Tibial nerve (tissue), 4 donors: Measurements from ENCODE around the gene NSD1. TPM values are rescaled to one million over a fixed set of nuclear protein-coding genes. Genes with fewer than 3 reads are reported as not detected.

Experiments
- DNase-seq, 2 donors: peaks; one replicate each; pipeline ENCODE4 v3.0.0-alpha.2; 2019; ENCODE audit warnings: low spot score in 2 of 2
- H3K27ac ChIP-seq, 4 donors: fragments of 200-600 bp; sonication (generic) in 3 of 4; one replicate each; pipeline ENCODE4 v1.5.1; 2017 to 2019; ENCODE audit warnings: mild to moderate bottlenecking in 1 of 4
- H3K27me3 ChIP-seq, 2 donors: fragments of 200-600 bp; sonication (generic) in 1 of 2; one replicate each; pipeline versions ENCODE4 v1.5.1 to v1.6.0; 2017 to 2019
- H3K36me3 ChIP-seq, 3 donors: fragments of 200-600 bp; sonication (generic); one replicate each; pipeline ENCODE4 v1.5.1; 2018 to 2019
- H3K4me1 ChIP-seq, 4 donors: fragments of 200-600 bp; sonication (generic) in 3 of 4; one replicate each; pipeline ENCODE4 v1.5.1; 2017 to 2019
- H3K4me3 ChIP-seq, 4 donors: fragments of 200-600 bp; sonication (generic) in 3 of 4; one replicate each; pipeline ENCODE4 v1.5.1; 2017 to 2019; ENCODE audit warnings: mild to moderate bottlenecking in 1 of 4, moderate library complexity in 1 of 4
- H3K9me3 ChIP-seq, 4 donors: fragments of 200-600 bp; sonication (generic) in 3 of 4; one replicate each; pipeline ENCODE4 v1.5.1; 2017 to 2019
- EP300 ChIP-seq, 2 donors: sonication (generic); formaldehyde crosslinking; IDR thresholded peaks; one replicate each; pipeline ENCODE4 v1.6.1; 2017; ENCODE audit warnings: antibody characterized with exemption in 2 of 2, mild to moderate bottlenecking in 1 of 2
- POLR2A ChIP-seq, 2 donors: fragments of 450-650 bp; IDR thresholded peaks; one replicate each; pipeline ENCODE4 v1.6.1; 2017; ENCODE audit warnings: antibody characterized with exemption in 2 of 2, mild to moderate bottlenecking in 2 of 2, moderate library complexity in 2 of 2
- WGBS, 2 donors: methylation state at CpG; one replicate each; pipeline ENCODE4 v1.1.5; 2018; 5-methylcytosine and 5-hydroxymethylcytosine counted together
- total RNA-seq, 4 donors: library from RNA; depleted of rRNA; stranded (reverse); fragments of >200 nt; gene quantifications; one replicate each; pipeline ENCODE4 v1.1.0, GENCODE V29; 2016
- TF ChIP-seq, protein P1 (sequence below), 5 experiments: fragments of 200-600 bp in 3 of 5; fragments of 450-650 bp in 2 of 5; sonication (generic) in 3 of 5; IDR thresholded peaks; one replicate each; pipeline ENCODE4 v1.5.1; 2016 to 2019; ENCODE audit warnings: antibody characterized with exemption in 5 of 5, mild to moderate bottlenecking in 3 of 5, moderate library complexity in 2 of 5

Gene NSD1
- total RNA-seq, 4 donors from 2014 or later, result 36.6 to 51.3 (median 40.7) TPM

GRCh38 chr5:177123789-177124485, 9.6 kb upstream of the NSD1 start:
- H3K4me3 ChIP-seq, result no peak overlapping the region
- no peaks in the 10 kb centered on the region for H3K36me3 ChIP-seq
- H3K4me1 ChIP-seq, result peaks cover 0 to 3% (median 0%) of the 10 kb centered on the region in 4 donors
- no peaks in the 10 kb centered on the region for H3K27me3 ChIP-seq
- no peak overlapping the region for H3K27ac ChIP-seq
- 89 to 90% methylated on average over 15 of the region's 15 CpGs for WGBS, 2 donors
- TF ChIP-seq EP300 (IDR thresholded peaks at IDR 0.05) (no peak), POLR2A (IDR thresholded peaks at IDR 0.05) (no peak)
- TF ChIP-seq, protein P1, sequence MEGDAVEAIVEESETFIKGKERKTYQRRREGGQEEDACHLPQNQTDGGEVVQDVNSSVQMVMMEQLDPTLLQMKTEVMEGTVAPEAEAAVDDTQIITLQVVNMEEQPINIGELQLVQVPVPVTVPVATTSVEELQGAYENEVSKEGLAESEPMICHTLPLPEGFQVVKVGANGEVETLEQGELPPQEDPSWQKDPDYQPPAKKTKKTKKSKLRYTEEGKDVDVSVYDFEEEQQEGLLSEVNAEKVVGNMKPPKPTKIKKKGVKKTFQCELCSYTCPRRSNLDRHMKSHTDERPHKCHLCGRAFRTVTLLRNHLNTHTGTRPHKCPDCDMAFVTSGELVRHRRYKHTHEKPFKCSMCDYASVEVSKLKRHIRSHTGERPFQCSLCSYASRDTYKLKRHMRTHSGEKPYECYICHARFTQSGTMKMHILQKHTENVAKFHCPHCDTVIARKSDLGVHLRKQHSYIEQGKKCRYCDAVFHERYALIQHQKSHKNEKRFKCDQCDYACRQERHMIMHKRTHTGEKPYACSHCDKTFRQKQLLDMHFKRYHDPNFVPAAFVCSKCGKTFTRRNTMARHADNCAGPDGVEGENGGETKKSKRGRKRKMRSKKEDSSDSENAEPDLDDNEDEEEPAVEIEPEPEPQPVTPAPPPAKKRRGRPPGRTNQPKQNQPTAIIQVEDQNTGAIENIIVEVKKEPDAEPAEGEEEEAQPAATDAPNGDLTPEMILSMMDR (IDR thresholded peaks at IDR 0.05), result no peak
- DNase-seq, result no peak
- H3K9me3 ChIP-seq, result no peaks in the 10 kb centered on the region

DNA sequence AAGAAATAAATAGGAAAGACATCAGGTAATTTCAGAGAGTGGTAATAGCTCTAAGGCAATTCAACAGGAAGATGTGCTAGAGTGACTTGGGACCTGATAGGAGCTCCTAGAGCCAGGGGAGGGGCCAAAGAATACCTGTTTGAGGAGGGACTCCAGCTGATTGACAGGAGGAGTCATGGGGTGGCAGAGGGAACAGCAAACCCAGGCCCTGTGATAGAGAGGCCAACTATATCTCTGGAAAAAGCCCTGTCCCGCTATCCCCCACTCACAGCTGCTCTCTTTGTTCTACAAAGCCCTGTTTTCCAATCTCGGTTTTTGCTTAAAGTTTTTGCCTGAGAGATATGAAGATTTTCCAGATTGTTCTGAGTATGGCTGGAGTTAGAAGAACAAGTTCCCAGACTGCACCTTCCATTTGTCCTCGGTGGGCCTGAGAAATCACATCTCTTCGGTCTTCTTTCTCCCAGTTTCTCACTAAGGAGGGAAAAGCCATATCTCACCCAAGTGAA, 9.0 kb upstream of the NSD1 start:
- no peak overlapping the region for H3K4me3 ChIP-seq
- H3K27ac ChIP-seq, result no peak overlapping the region
- H3K4me1 ChIP-seq, result peaks cover 0 to 3% (median 0%) of the 10 kb centered on the region in 4 donors
- DNase-seq, result no peak
- 68 to 80% methylated on average over 4 of the region's 4 CpGs for WGBS, 2 donors
- no peaks in the 10 kb centered on the region for H3K9me3 ChIP-seq
- H3K27me3 ChIP-seq, result no peaks in the 10 kb centered on the region
- H3K36me3 ChIP-seq, result no peaks in the 10 kb centered on the region
- TF ChIP-seq, protein P1 (IDR thresholded peaks at IDR 0.05), result no peak
- TF ChIP-seq POLR2A (IDR thresholded peaks at IDR 0.05), result no peak
- TF ChIP-seq EP300 (IDR thresholded peaks at IDR 0.05), result no peak

DNA sequence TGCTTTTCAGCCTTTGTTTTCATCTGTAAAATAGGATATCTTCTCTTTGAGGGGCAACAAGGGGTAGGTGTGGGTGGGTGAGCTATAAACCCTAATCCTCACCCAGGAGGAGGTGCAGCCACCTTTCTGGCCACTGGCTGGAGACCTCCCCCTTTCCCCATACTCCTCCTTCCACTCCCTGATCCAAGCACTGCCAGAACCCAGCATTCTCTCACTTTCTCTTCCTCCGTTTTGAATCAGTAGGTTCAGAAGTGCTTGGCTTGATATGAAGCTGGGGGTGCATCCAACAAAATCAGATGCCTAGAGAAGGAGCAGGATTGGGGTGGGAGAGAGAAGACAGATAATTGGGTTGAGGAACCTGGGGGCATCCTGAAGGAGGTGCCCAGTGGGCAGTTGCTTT, 6.8 kb upstream of the NSD1 start:
- H3K9me3 ChIP-seq, result no peaks in the 10 kb centered on the region
- DNase-seq, result no peak
- H3K27ac ChIP-seq, result no peak overlapping the region
- 56 to 80% methylated on average over 1 of the region's 1 CpG for WGBS, 2 donors
- H3K27me3 ChIP-seq, result no peaks in the 10 kb centered on the region
- peaks cover 0 to 4% (median 0%) of the 10 kb centered on the region in 4 donors for H3K4me1 ChIP-seq
- H3K36me3 ChIP-seq, result no peaks in the 10 kb centered on the region
- H3K4me3 ChIP-seq, result no peak overlapping the region
- no peak for TF ChIP-seq POLR2A (IDR thresholded peaks at IDR 0.05)
- no peak for TF ChIP-seq EP300 (IDR thresholded peaks at IDR 0.05)
- TF ChIP-seq, protein P1 (IDR thresholded peaks at IDR 0.05), result no peak

- WGBS, 2 donors, result 79 to 90% methylated on average over 4 of the region's 4 CpGs
- H3K27me3 ChIP-seq, result no peaks in the 10 kb centered on the region
- peaks cover 0 to 17% (median 7%) of the 10 kb centered on the region in 4 donors for H3K4me1 ChIP-seq
- TF ChIP-seq EP300 (IDR thresholded peaks at IDR 0.05) (no peak), POLR2A (IDR thresholded peaks at IDR 0.05) (no peak)
- TF ChIP-seq, protein P1 (IDR thresholded peaks at IDR 0.05), result no peak
- H3K9me3 ChIP-seq, result no peaks in the 10 kb centered on the region
- H3K36me3 ChIP-seq, result no peaks in the 10 kb centered on the region
- H3K27ac ChIP-seq, result no peak overlapping the region
- no peak for DNase-seq
- no peak overlapping the region for H3K4me3 ChIP-seq
Measured at GRCh38 chr5:177128551-177128981, 5.0 kb upstream of the NSD1 start.

GRCh38 chr5:177130211-177131018, 3.2 kb upstream of the NSD1 start:
- whole genome bisulfite sequencing, 2 donors, result 72 to 78% methylated on average over 5 of the region's 5 CpGs
- Histone ChIP-seq H3K27ac (no peak overlapping the region), H3K36me3 (peaks cover 0 to 3% (median 0%) of the 10 kb centered on the region in 3 donors), H3K9me3 (no peaks in the 10 kb centered on the region), H3K4me3 (no peak overlapping the region), H3K27me3 (no peaks in the 10 kb centered on the region), H3K4me1 (peaks cover 3 to 26% (median 15%) of the 10 kb centered on the region in 4 donors)
- no peak for DNase-seq
- no peak for TF ChIP-seq EP300 (IDR thresholded peaks at IDR 0.05)
- TF ChIP-seq, protein P1 (IDR thresholded peaks at IDR 0.05), result no peak
